Common myeloid progenitor, CD34-positive (primary cell): Measurements from ENCODE around the gene HUNK.
"Not testable (repeated sequence)": the region's sequence is repeated elsewhere in the genome, so short reads cannot be mapped to it uniquely, and the experiment has no call there.

ENCODE experiments used
- CTCF ChIA-PET: fragments of 350-600 bp; sonication (Branson Sonifier 250); formaldehyde crosslinking; loops from one replicate; lab custom pipeline; 2021; ENCODE audit warnings: antibody characterized with exemption; lab: Charles Lee
- POLR2A ChIA-PET: fragments of 350-600 bp; sonication (Branson Sonifier 250); formaldehyde crosslinking; loops from one replicate; lab custom pipeline; 2021; ENCODE audit warnings: antibody characterized with exemption; lab: Charles Lee
- DNase-seq, 3 donors: peaks; one replicate each; pipeline versions ENCODE4 v3.0.0 to v3.0.0-alpha.2; 2013
- H3K27ac ChIP-seq, 2 experiments: 1 replicate in 1 of 2; 2 replicates in 1 of 2; pipeline ENCODE4 v1.7.0; 2013; ENCODE audit warnings: inconsistent platforms in 2 of 2, low read length in 2 of 2, mild to moderate bottlenecking in 2 of 2, low read depth in 1 of 2, moderate library complexity in 1 of 2; ENCODE audit not compliant: severe bottlenecking in 2 of 2, insufficient read depth in 1 of 2, poor library complexity in 1 of 2
- H3K27me3 ChIP-seq, 5 experiments: replicated peaks in 2 of 5; 1 replicate in 3 of 5; 2 replicates in 2 of 5; pipeline versions ENCODE4 v1.6.1 to v1.7.0; 2013; ENCODE audit warnings: low read length in 4 of 5, mild to moderate bottlenecking in 2 of 5, moderate library complexity in 2 of 5, inconsistent platforms in 1 of 5; ENCODE audit not compliant: insufficient read depth in 5 of 5, control insufficient read depth in 4 of 5
- H3K36me3 ChIP-seq, 4 experiments: 1 replicate in 2 of 4; 2 replicates in 2 of 4; pipeline versions ENCODE4 v1.6.1 to v1.7.0; 2013; ENCODE audit warnings: low read length in 3 of 4, control low read depth in 1 of 4, mild to moderate bottlenecking in 1 of 4; ENCODE audit not compliant: control insufficient read depth in 4 of 4, insufficient read depth in 4 of 4
- H3K4me1 ChIP-seq, 4 experiments: 1 replicate in 3 of 4; 2 replicates in 1 of 4; pipeline versions ENCODE4 v1.6.1 to v1.7.1; 2013; ENCODE audit warnings: low read length in 3 of 4, mild to moderate bottlenecking in 3 of 4, control low read depth in 1 of 4, inconsistent platforms in 1 of 4, moderate library complexity in 1 of 4; ENCODE audit not compliant: control insufficient read depth in 4 of 4, insufficient read depth in 4 of 4; ENCODE audit errors: control extremely low read depth in 1 of 4
- H3K4me3 ChIP-seq, 7 experiments: 1 replicate in 4 of 7; 2 replicates in 3 of 7; pipeline versions ENCODE4 v1.5.1 to v1.7.0; 2013; ENCODE audit warnings: mild to moderate bottlenecking in 7 of 7, low read length in 6 of 7, moderate library complexity in 6 of 7, inconsistent platforms in 2 of 7, low read depth in 2 of 7, control low read depth in 1 of 7; ENCODE audit not compliant: insufficient read depth in 4 of 7, control insufficient read depth in 1 of 7; ENCODE audit errors: extremely low read depth in 1 of 7
- H3K9me3 ChIP-seq, 5 experiments: 1 replicate in 4 of 5; 2 replicates in 1 of 5; pipeline versions ENCODE4 v1.6.1 to v1.7.1; 2013; ENCODE audit warnings: low read length in 4 of 5, mild to moderate bottlenecking in 2 of 5, inconsistent platforms in 1 of 5, low read depth in 1 of 5, moderate library complexity in 1 of 5; ENCODE audit not compliant: control insufficient read depth in 4 of 5, insufficient read depth in 2 of 5; ENCODE audit errors: control extremely low read depth in 1 of 5
- WGBS: methylation state at CpG from one replicate; pipeline ENCODE4 v1.1.5; 2013; ENCODE audit not compliant: insufficient coverage; 5-methylcytosine and 5-hydroxymethylcytosine counted together

HUNK gene

DNA sequence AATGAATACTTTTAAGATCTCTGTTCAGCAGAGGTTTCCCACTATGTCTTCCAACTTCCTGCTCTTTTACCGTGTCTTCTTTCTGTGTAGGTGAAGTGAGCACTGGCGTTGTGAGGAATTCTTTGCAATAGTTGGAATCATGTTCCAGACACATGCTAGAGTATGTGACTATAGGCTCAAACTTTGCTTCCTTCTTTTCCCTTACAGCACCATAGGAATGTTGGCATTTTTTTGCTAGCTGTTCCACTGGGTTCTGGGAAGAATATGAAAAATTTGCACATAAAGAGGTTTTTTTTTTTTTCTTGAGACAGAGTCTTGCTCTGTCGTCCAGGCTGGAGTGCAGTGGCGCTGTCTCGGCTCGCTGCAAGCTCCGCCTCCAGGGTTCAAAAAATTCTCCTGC lies 15.7 kb upstream of the HUNK start:
- DNase-seq: no peak
- WGBS: 90% methylated on average over 6 of the region's 7 CpGs
- ChIA-PET CTCF (interaction anchor here (0.6 kb wide), 1 partner anchor 346 kb away, joined by 3 read pairs; no protein-coding TSS in a partner anchor), POLR2A (no interaction called here)
- H3K27ac ChIP-seq: no peak overlapping the region
- no peaks in the 10 kb centered on the region for H3K36me3 ChIP-seq
- peaks cover 0 to 3% (median 0%) of the 10 kb centered on the region in 5 experiments for H3K9me3 ChIP-seq
- H3K4me1 ChIP-seq: no peaks in the 10 kb centered on the region
- peaks cover 0 to 4% (median 0%) of the 10 kb centered on the region in 5 experiments for H3K27me3 ChIP-seq
- no peak overlapping the region for H3K4me3 ChIP-seq

DNA sequence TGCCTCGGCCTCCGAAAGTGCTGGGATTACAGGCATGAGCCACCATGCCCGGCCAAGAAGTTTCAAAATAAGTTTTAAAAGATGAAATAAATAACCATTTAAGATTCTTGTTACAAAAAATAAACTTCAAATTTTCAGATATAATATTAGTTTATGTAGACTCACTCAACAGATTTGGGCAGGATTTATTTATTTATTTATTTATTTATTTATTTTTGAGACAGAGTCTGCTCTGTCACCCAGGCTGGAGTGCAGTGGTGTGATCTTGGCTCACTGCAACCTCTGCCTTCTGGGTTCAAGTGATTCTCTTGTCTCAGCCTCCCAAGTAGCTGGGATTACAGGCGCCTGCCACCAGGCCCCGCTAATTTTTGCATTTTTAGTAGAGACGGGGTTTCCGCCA lies 15.2 kb upstream of the HUNK start:
- WGBS: 80% methylated on average over 5 of the region's 7 CpGs
- POLR2A ChIA-PET: not testable (repeated sequence)

DNA sequence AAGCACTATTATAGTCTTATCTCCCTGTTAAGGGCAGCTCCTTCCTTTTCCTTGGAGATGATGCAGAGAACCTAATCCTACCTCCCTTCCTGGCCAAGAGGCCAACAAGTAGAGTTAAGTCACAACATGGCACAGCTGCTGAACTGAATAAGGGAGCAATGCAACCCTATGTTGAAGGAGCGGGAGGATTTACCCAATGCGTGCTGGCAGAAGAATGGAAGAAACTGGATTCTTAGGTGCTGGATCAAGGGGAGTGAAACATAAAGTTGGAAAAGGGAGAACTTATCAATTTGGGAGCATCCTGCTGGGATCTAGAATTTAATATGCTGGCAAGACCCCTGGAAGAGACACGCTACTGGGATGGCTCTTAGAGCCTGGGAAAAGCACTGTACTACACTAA lies 12.0 kb upstream of the HUNK start:
- H3K4me1 ChIP-seq: peaks cover 0 to under 1% (median 0%) of the 10 kb centered on the region in 4 experiments
- H3K4me3 ChIP-seq: no peak overlapping the region
- H3K27me3 ChIP-seq: peaks cover 0 to 4% (median 0%) of the 10 kb centered on the region in 5 experiments
- DNase-seq: no peak
- H3K36me3 ChIP-seq: no peaks in the 10 kb centered on the region
- WGBS: 94% methylated on average over 3 of the region's 3 CpGs
- H3K27ac ChIP-seq: no peak overlapping the region
- H3K9me3 ChIP-seq: no peaks in the 10 kb centered on the region
- ChIA-PET CTCF (no interaction called here), POLR2A (no interaction called here)

More for the DNA sequence above, 15.2 kb upstream of the HUNK start:
- H3K4me1 ChIP-seq, H3K27ac ChIP-seq, H3K36me3 ChIP-seq, H3K27me3 ChIP-seq, DNase-seq, H3K4me3 ChIP-seq, H3K9me3 ChIP-seq, CTCF ChIA-PET: not testable (repeated sequence)

DNA sequence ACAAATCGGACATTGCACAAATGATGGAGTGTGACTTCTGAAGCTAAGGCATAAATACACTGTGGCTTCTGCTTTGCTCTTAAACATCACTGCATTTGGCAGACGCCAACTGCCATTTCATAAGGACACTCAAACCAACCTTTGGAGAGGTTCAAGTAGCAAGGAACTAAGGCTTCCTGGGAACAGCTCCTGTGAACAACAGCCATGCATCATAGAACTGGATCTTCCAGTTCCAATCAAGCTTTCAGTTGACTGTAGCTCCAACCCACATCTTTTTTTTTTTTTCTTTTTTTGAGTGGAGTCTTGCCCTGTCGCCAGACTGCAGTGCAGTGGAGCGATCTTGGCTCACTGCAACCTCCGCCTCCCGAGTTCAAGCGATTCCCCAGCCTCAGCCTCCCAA lies 10.7 kb upstream of the HUNK start:
- H3K4me1 ChIP-seq: peaks cover 0 to 5% (median 0%) of the 10 kb centered on the region in 4 experiments
- CTCF ChIA-PET: interaction anchor here (1.0 kb wide), 1 partner anchor 32 kb away, joined by 3 read pairs; no protein-coding TSS in a partner anchor
- H3K27ac ChIP-seq: no peak overlapping the region
- POLR2A ChIA-PET: no interaction called here
- no peaks in the 10 kb centered on the region for H3K9me3 ChIP-seq
- peaks cover 0 to 4% (median 2%) of the 10 kb centered on the region in 5 experiments for H3K27me3 ChIP-seq
- WGBS: 100% methylated on average over 2 of the region's 7 CpGs
- H3K36me3 ChIP-seq: no peaks in the 10 kb centered on the region
- no peak overlapping the region for H3K4me3 ChIP-seq
- no peak for DNase-seq

DNA sequence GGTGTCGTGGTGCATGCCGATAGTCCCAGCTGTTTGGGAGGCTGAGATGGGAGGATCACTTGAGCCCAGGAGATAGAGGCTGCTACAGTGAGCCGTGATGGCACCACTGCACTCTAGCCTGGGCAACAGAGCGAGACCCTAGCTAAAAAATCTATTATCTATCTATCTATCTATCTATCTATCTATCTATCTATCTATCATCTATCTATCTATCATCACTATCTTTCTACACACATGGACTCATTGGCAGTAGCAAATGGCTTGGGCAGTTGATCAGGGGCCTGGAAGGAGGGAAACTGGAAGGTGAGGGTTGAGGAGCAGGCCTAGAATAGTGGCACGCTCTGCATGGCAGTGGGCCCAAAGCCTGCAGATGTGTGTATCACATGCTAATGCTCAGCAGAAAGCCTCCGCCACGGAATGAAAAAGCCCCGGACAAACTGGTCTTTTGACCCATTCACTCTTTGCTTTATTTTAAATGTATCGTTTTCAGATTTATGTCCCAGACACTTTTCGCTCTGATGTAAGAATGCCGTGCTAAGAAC lies 7.3 kb upstream of the HUNK start:
- ChIA-PET POLR2A (no interaction called here), CTCF (interaction anchor here (0.6 to 1.5 kb wide), 5 partner anchors 8 to 396 kb away, joined by 3 read pairs; no protein-coding TSS in a partner anchor)
- Histone ChIP-seq H3K27ac (no peak overlapping the region), H3K27me3 (peaks cover 4 to 31% (median 17%) of the 10 kb centered on the region in 5 experiments), H3K36me3 (no peaks in the 10 kb centered on the region), H3K4me1 (peaks cover 0 to 5% (median 0%) of the 10 kb centered on the region in 4 experiments), H3K9me3 (no peaks in the 10 kb centered on the region), H3K4me3 (no peak overlapping the region)
- WGBS: 97% methylated on average over 8 of the region's 11 CpGs
- DNase-seq: no peak

DNA sequence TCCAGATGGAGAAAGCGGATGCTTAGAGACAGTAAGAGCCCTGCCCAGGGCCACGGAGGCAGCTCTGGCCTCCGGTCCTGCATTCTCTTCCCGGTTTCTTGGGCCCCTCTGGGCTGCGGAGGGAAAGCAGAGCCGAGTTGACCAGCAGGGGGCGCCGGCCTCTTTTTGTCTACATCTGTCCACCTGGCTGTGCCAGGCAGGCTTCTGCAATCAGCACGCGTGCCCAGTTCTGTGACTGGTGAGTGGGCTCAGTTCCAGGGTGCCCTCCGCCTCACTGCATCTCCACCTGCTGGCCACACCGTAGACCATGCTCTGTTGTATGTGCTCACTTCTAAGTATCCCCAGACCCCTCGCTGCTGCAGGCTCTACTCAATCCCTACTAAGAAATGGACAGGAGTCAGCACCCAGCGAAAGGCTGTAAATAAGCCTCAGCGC lies 6.7 kb upstream of the HUNK start:
- CTCF ChIA-PET: interaction anchor here (0.6 to 1.5 kb wide), 5 partner anchors 19 to 396 kb away, joined by 3 read pairs; no protein-coding TSS in a partner anchor

DNA sequence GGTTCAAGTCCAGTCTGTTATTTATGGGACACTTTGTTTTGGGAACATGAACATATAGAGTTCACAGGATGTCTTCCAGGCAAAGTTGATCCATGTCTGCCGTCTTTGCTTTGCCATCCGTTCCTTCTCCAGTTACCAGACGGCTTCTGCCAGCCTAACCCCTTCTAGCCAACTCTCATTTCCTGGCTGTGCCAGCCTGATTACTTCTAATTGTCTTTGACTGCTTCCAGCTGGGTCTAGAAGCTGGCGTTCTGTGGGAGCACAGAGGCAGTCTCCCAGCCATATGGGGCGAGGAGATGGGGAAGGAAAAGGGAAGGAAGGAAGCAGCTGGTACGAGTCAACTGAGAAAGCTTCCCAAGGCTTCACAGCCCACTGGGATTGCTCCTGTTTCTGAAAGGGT lies 3.1 kb upstream of the HUNK start:
- Histone ChIP-seq H3K27me3 (peaks cover 9 to 66% (median 27%) of the 10 kb centered on the region in 5 experiments), H3K4me1 (peaks cover 0 to 22% (median 17%) of the 10 kb centered on the region in 4 experiments), H3K9me3 (no peaks in the 10 kb centered on the region), H3K36me3 (no peaks in the 10 kb centered on the region), H3K27ac (no peak overlapping the region), H3K4me3 (no peak overlapping the region)
- CTCF ChIA-PET: no interaction called here
- POLR2A ChIA-PET: no interaction called here
- 29% methylated on average over 5 of the region's 6 CpGs for WGBS
- DNase-seq: no peak

More for the DNA sequence above, 6.7 kb upstream of the HUNK start:
- Histone ChIP-seq H3K36me3 (no peaks in the 10 kb centered on the region), H3K27me3 (peaks cover 4 to 34% (median 20%) of the 10 kb centered on the region in 5 experiments), H3K27ac (no peak overlapping the region), H3K4me3 (no peak overlapping the region), H3K9me3 (no peaks in the 10 kb centered on the region), H3K4me1 (peaks cover 0 to 5% (median 0%) of the 10 kb centered on the region in 4 experiments)
- POLR2A ChIA-PET: no interaction called here
- 17% methylated on average over 14 of the region's 15 CpGs for WGBS
- peak; percentile 72 to 81 (median 77) for DNase-seq
